Upper lobe of left lung (tissue), 6 donors: ENCODE data around the gene DNAAF1. TPM values are rescaled to one million over a fixed set of nuclear protein-coding genes. Genes with fewer than 3 reads are reported as not detected.

ENCODE experiments used
- ATAC-seq, 2 donors: fragments of 200-7000 bp; cut with Tn5 transposase; one replicate each; pipeline ENCODE4 v1.9.1; 2022; ENCODE audit warnings: mild to moderate bottlenecking in 2 of 2, moderate library complexity in 2 of 2; ENCODE audit not compliant: low FRiP score in 2 of 2
- DNase-seq, 2 donors: peaks; one replicate each; pipeline ENCODE4 v3.0.0-alpha.2; 2019 to 2020
- H3K27ac ChIP-seq, 4 donors: fragments of 200-600 bp; sonication (generic); one replicate each; pipeline ENCODE4 v1.5.1; 2016 to 2019
- H3K27me3 ChIP-seq, 4 donors: fragments of 200-600 bp; sonication (generic); one replicate each; pipeline ENCODE4 v1.5.1; 2017 to 2019
- H3K36me3 ChIP-seq, 4 donors: fragments of 200-600 bp; sonication (generic); one replicate each; pipeline ENCODE4 v1.5.1; 2016 to 2019
- H3K4me1 ChIP-seq, 4 donors: fragments of 200-600 bp; sonication (generic); one replicate each; pipeline ENCODE4 v1.5.1; 2018 to 2019
- H3K4me3 ChIP-seq, 4 donors: fragments of 200-600 bp; sonication (generic); one replicate each; pipeline ENCODE4 v1.5.1; 2017 to 2019; ENCODE audit warnings: mild to moderate bottlenecking in 2 of 4, moderate library complexity in 1 of 4
- H3K9me3 ChIP-seq, 4 donors: fragments of 200-600 bp; sonication (generic); one replicate each; pipeline ENCODE4 v1.5.1; 2018 to 2019
- EP300 ChIP-seq, 4 donors: sonication (generic); formaldehyde crosslinking; IDR thresholded peaks; one replicate each; pipeline ENCODE4 v1.5.1; 2017; ENCODE audit warnings: antibody characterized with exemption in 4 of 4, control low read depth in 2 of 4
- POLR2A ChIP-seq, 4 donors: fragments of 450-650 bp; IDR thresholded peaks; one replicate each; pipeline ENCODE4 v1.5.1; 2016 to 2017; ENCODE audit warnings: antibody characterized with exemption in 4 of 4, mild to moderate bottlenecking in 2 of 4
- POLR2AphosphoS5 ChIP-seq, 2 donors: sonication (generic); formaldehyde crosslinking; IDR thresholded peaks; one replicate each; pipeline ENCODE4 v1.5.1; 2017; ENCODE audit warnings: antibody characterized with exemption in 2 of 2
- WGBS, 2 donors: methylation state at CpG; one replicate each; pipeline ENCODE4 v1.1.5; 2017 to 2018; 5-methylcytosine and 5-hydroxymethylcytosine counted together
- total RNA-seq, 6 donors: library from RNA; depleted of rRNA in 4 of 6; stranded (reverse); fragments of >200 nt in 4 of 6; gene quantifications; one replicate each; pipeline versions ENCODE4 v1.1.0 to v1.2.1, GENCODE V29; 2016 to 2021
- TF ChIP-seq, protein P1 (sequence below), 6 experiments: fragments of 450-650 bp in 4 of 6; fragments of 200-600 bp in 2 of 6; sonication (generic) in 2 of 6; IDR thresholded peaks; one replicate each; pipeline ENCODE4 v1.5.1; 2016 to 2019; ENCODE audit warnings: antibody characterized with exemption in 6 of 6
- donor health status: DM: no; HTN: no; CAD: no; lungs with moderate emphysema.
- donor health status: DM: no; HTN: yes; CAD: no; lungs with severe emphysema.

Gene DNAAF1
- total RNA-seq, 6 donors from 2014 or later: 0.97 to 58.7 (median 28.5) TPM

GRCh38 chr16:84180519-84181140, 35.5 kb downstream of the DNAAF1 start:
- peaks cover 32 to 72% (median 49%) of the 10 kb centered on the region in 4 donors for H3K4me1 ChIP-seq
- WGBS, 2 donors: 74 to 84% methylated on average over 11 to 18 of the region's 21 CpGs
- H3K27me3 ChIP-seq: no peaks in the 10 kb centered on the region
- H3K27ac ChIP-seq: peak overlapping the region in 1 of 4 donors; percentile 88
- TF ChIP-seq POLR2A (IDR thresholded peaks at IDR 0.05): no peak
- TF ChIP-seq, protein P1, sequence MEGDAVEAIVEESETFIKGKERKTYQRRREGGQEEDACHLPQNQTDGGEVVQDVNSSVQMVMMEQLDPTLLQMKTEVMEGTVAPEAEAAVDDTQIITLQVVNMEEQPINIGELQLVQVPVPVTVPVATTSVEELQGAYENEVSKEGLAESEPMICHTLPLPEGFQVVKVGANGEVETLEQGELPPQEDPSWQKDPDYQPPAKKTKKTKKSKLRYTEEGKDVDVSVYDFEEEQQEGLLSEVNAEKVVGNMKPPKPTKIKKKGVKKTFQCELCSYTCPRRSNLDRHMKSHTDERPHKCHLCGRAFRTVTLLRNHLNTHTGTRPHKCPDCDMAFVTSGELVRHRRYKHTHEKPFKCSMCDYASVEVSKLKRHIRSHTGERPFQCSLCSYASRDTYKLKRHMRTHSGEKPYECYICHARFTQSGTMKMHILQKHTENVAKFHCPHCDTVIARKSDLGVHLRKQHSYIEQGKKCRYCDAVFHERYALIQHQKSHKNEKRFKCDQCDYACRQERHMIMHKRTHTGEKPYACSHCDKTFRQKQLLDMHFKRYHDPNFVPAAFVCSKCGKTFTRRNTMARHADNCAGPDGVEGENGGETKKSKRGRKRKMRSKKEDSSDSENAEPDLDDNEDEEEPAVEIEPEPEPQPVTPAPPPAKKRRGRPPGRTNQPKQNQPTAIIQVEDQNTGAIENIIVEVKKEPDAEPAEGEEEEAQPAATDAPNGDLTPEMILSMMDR (IDR thresholded peaks at IDR 0.05): no peak
- ATAC-seq: no peak
- DNase-seq: peak in 1 of 2 donors; percentile 64
- peaks cover 29 to 67% (median 59%) of the 10 kb centered on the region in 4 donors for H3K36me3 ChIP-seq
- H3K4me3 ChIP-seq: no peak overlapping the region
- H3K9me3 ChIP-seq: no peaks in the 10 kb centered on the region

DNA sequence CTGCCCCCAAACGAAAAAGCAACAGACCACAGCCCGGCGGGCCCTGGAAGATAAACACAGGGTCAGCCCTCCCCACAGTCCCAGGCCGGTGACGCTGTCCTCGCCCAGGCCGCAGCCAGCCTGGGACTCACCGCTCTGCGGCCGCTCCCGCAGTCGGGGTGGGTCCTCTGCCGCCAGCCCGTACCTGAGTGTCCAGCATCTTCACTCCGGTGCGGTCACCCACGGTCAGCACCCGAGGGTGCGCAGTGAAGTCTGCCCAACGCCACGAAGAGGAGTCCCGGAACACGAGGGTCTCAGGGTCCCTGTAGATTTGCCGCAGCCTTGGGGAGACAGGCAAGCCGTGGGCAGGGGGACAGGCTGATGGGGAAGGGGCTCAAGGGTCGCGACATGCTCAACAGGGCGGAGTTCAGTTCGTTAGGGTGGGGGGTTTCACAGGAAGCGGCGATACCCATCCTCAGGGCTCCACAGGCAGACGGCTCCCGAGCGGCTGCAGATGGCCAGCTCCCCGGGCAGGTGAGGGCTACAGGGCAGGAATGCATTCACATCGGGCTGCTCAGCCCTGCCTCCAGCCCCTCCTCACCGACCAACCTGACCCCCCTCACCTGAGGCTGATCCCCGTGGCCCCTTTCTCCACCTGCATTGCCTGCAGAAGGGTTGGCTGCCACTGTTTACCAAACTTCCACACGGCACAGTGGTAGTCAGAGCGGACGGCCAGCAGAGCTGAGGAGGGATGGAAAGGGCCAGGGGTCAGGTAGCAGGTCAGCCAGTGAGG, 36.2 kb downstream of the DNAAF1 start:
- Histone ChIP-seq H3K9me3 (no peaks in the 10 kb centered on the region), H3K4me3 (no peak overlapping the region), H3K36me3 (peaks cover 29 to 67% (median 59%) of the 10 kb centered on the region in 4 donors), H3K4me1 (peaks cover 30 to 72% (median 48%) of the 10 kb centered on the region in 4 donors), H3K27me3 (no peaks in the 10 kb centered on the region), H3K27ac (peak overlapping the region in 2 of 4 donors; percentile 7 to 88)
- TF ChIP-seq POLR2AphosphoS5 (IDR thresholded peaks at IDR 0.05): no peak
- TF ChIP-seq POLR2A (IDR thresholded peaks at IDR 0.05): no peak
- no peak for TF ChIP-seq EP300 (IDR thresholded peaks at IDR 0.05)
- TF ChIP-seq, protein P1 (IDR thresholded peaks at IDR 0.05): no peak
- peak in 1 of 2 donors; percentile 81 for DNase-seq
- WGBS, 2 donors: 93 to 95% methylated on average over 5 to 41 of the region's 41 CpGs
- ATAC-seq: no peak

GRCh38 chr16:84182104-84182503, 37.0 kb downstream of the DNAAF1 start:
- H3K27me3 ChIP-seq: no peaks in the 10 kb centered on the region
- peaks cover 22 to 69% (median 41%) of the 10 kb centered on the region in 4 donors for H3K4me1 ChIP-seq
- no peak overlapping the region for H3K4me3 ChIP-seq
- H3K9me3 ChIP-seq: no peaks in the 10 kb centered on the region
- H3K36me3 ChIP-seq: peaks cover 29 to 67% (median 59%) of the 10 kb centered on the region in 4 donors
- WGBS, 2 donors: 98 to 100% methylated on average over 6 to 15 of the region's 18 CpGs
- peak overlapping the region in 1 of 4 donors; percentile 88 for H3K27ac ChIP-seq
- ATAC-seq: no peak
- DNase-seq: peak in 1 of 2 donors; percentile 71
- TF ChIP-seq, protein P1 (IDR thresholded peaks at IDR 0.05): no peak
- TF ChIP-seq POLR2AphosphoS5 (IDR thresholded peaks at IDR 0.05) (no peak), EP300 (IDR thresholded peaks at IDR 0.05) (no peak), POLR2A (IDR thresholded peaks at IDR 0.05) (no peak)

- Histone ChIP-seq H3K9me3 (no peaks in the 10 kb centered on the region), H3K4me1 (peaks cover 15 to 64% (median 33%) of the 10 kb centered on the region in 4 donors), H3K27me3 (no peaks in the 10 kb centered on the region), H3K4me3 (no peak overlapping the region), H3K27ac (peak overlapping the region; percentile 62 to 88 (median 67)), H3K36me3 (peaks cover 29 to 66% (median 58%) of the 10 kb centered on the region in 4 donors)
- TF ChIP-seq POLR2AphosphoS5 (IDR thresholded peaks at IDR 0.05) (no peak), POLR2A (IDR thresholded peaks at IDR 0.05) (no peak), EP300 (IDR thresholded peaks at IDR 0.05) (no peak)
- TF ChIP-seq, protein P1 (IDR thresholded peaks at IDR 0.05): no peak
- no peak for ATAC-seq
- peak in 1 of 2 donors; percentile 54 for DNase-seq
- WGBS, 2 donors: 95% methylated on average over 22 to 26 of the region's 26 CpGs
These were observed 37.8 kb downstream of the DNAAF1 start for GRCh38 chr16:84182680-84183571.
